Heart left ventricle (tissue), 16 donors: ENCODE measurements around the gene PPME1. TPM values are rescaled to one million over a fixed set of nuclear protein-coding genes. Genes with fewer than 3 reads are reported as not detected.

Source experiments
- ATAC-seq, 4 donors: fragments of 200-7000 bp; cut with Tn5 transposase; one replicate each; pipeline ENCODE4 v1.9.1; 2020 to 2022; ENCODE audit warnings: moderate library complexity in 4 of 4, mild to moderate bottlenecking in 3 of 4, moderate number of reproducible peaks in 1 of 4
- DNase-seq, 5 donors: peaks; one replicate each; pipeline ENCODE4 v3.0.0-alpha.2; 2020
- H3K27ac ChIP-seq, 12 donors: fragments of 200-600 bp; sonication (generic) in 4 of 12; one replicate each; pipeline versions ENCODE4 v1.5.0 to v1.8.0; 2016 to 2022; ENCODE audit warnings: mild to moderate bottlenecking in 2 of 12
- H3K27me3 ChIP-seq, 9 donors: fragments of 200-600 bp; sonication (generic) in 2 of 9; one replicate each; pipeline versions ENCODE4 v1.5.1 to v1.8.0; 2016 to 2022; ENCODE audit warnings: mild to moderate bottlenecking in 3 of 9
- H3K36me3 ChIP-seq, 9 donors: fragments of 200-600 bp; sonication (generic) in 2 of 9; one replicate each; pipeline versions ENCODE4 v1.5.0 to v1.8.0; 2018 to 2022; ENCODE audit warnings: mild to moderate bottlenecking in 2 of 9
- H3K4me1 ChIP-seq, 12 donors: fragments of 200-600 bp; sonication (generic) in 4 of 12; one replicate each; pipeline versions ENCODE4 v1.5.0 to v1.8.0; 2016 to 2022; ENCODE audit warnings: mild to moderate bottlenecking in 3 of 12
- H3K4me3 ChIP-seq, 12 donors: fragments of 200-600 bp; sonication (generic) in 4 of 12; one replicate each; pipeline versions ENCODE4 v1.5.0 to v1.8.0; 2017 to 2022; ENCODE audit warnings: mild to moderate bottlenecking in 9 of 12, moderate library complexity in 4 of 12
- H3K9me3 ChIP-seq, 12 donors: fragments of 200-600 bp; sonication (generic) in 4 of 12; one replicate each; pipeline versions ENCODE4 v1.5.0 to v1.8.0; 2016 to 2022; ENCODE audit warnings: mild to moderate bottlenecking in 1 of 12
- POLR2A ChIP-seq, 2 donors: fragments of 450-650 bp; IDR thresholded peaks; one replicate each; pipeline ENCODE4 v1.6.1; 2017; ENCODE audit warnings: antibody characterized with exemption in 2 of 2, mild to moderate bottlenecking in 2 of 2, moderate library complexity in 2 of 2
- WGBS, 4 donors: extraction: QIAGEN DNeasy Blood & Tissue Kit in 2 of 4; methylation state at CpG; one replicate each; pipeline versions ENCODE4 v1.1.5 to v1.1.7; 2013 to 2018; 5-methylcytosine and 5-hydroxymethylcytosine counted together
- intact Hi-C, 10 donors: fragments of 100-400 bp; cut with DNase I; formaldehyde crosslinking; loops; one replicate each; pipeline versions ENCODE4 v1.11.1 to v1.14.2; 2022
- polyA plus RNA-seq, 2 donors: library from polyadenylated mRNA; stranded (reverse); fragments of 200-250 nt; gene quantifications; one replicate each; pipeline ENCODE4 v1.2.3, GENCODE V29; 2013
- total RNA-seq, 9 donors: library from RNA; depleted of rRNA in 2 of 9; stranded (reverse); fragments of >200 nt in 2 of 9; fragmentation: NEBNext Ultra II Directional in 3 of 9; extraction: Animal tissue kit (Norgen Biotek cat#: 25700) in 3 of 9; gene quantifications; one replicate each; pipeline versions ENCODE4 v1.1.0 to v1.2.4, GENCODE V29; 2016 to 2023
- TF ChIP-seq, protein P1 (sequence below), 12 donors: fragments of 200-600 bp; sonication (generic) in 4 of 12; IDR thresholded peaks; one replicate each; pipeline versions ENCODE4 v1.5.0 to v1.8.0; 2018 to 2022; ENCODE audit warnings: antibody characterized with exemption in 12 of 12, mild to moderate bottlenecking in 5 of 12
- donor health status: ischemic (EF 13 %, LVEDD 7.1; RV severe dilation, severe dysfunction).
- donor health status: healthy with polysubstance abuse.
- donor health status: DM: no; HTN: yes; CAD: no.
- donor health status: DM: no; HTN: no; CAD: no.
- donor health status: ischemic (EF 25% LVEDD 6.9; RV normal size, moderate dysfunction).
- donor health status: ischemic (EF 25% LVEDD 5.7; RV mildly dilated, moderate dysfunction).
- donor health status: healthy.
- donor health status: DM: yes; HTN: yes; CAD: no.
- donor health status: ischemic (EF 35%, LVEDD 5.7; RV mildly dilated, moderate dysfunction).
- donor health status: nonischemic (EF 11% LVEDD 7.7; RV severe dilation, severe dysfunction).
- donor health status: DM: yes; HTN: yes; CAD: no.
- donor health status: PGD.
- donor health status: ischemic (EF 29% LVEDD 5.4; RV normal size, mild dysfunction).
- donor health status: nonischemic (EF 23%, LVEDD 6.1; RV moderate dilation, normal function).

Gene PPME1
- total and polyA plus RNA-seq, 11 donors, result 21.3 to 40.5 (median 28.5) TPM

DNA sequence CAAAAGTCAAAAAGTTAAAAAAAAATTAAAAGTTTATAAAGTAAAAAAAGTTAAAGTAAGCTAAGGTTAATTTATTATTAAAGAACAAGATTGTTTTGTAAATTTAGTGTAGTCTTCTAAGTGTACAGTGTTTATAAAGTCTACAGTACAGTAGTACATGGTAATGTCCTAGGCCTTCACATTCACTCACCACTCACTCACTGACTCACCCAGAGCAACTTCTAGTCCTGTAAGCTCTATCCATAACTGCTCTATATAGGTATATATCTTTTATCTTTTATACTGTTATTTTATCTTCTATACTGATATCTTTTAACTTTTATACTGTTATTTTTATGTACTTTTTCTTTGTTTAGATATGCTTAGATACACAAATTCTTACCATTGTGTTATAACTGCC, 11.4 kb upstream of the PPME1 start:
- no peak for ATAC-seq
- intact Hi-C loops, result loop anchor here in 1 of 10 donors (10.0 kb wide), 1 partner anchor 1355 kb away; no protein-coding TSS in a partner anchor
- H3K4me3 ChIP-seq, result no peak overlapping the region
- no peak overlapping the region for H3K27ac ChIP-seq
- peaks cover 0 to 16% (median 5%) of the 10 kb centered on the region in 12 donors for H3K4me1 ChIP-seq
- peaks cover 0 to 55% (median 24%) of the 10 kb centered on the region in 9 donors for H3K36me3 ChIP-seq
- H3K27me3 ChIP-seq, result no peaks in the 10 kb centered on the region
- DNase-seq, result no peak
- H3K9me3 ChIP-seq, result no peaks in the 10 kb centered on the region
- TF ChIP-seq, protein P1, sequence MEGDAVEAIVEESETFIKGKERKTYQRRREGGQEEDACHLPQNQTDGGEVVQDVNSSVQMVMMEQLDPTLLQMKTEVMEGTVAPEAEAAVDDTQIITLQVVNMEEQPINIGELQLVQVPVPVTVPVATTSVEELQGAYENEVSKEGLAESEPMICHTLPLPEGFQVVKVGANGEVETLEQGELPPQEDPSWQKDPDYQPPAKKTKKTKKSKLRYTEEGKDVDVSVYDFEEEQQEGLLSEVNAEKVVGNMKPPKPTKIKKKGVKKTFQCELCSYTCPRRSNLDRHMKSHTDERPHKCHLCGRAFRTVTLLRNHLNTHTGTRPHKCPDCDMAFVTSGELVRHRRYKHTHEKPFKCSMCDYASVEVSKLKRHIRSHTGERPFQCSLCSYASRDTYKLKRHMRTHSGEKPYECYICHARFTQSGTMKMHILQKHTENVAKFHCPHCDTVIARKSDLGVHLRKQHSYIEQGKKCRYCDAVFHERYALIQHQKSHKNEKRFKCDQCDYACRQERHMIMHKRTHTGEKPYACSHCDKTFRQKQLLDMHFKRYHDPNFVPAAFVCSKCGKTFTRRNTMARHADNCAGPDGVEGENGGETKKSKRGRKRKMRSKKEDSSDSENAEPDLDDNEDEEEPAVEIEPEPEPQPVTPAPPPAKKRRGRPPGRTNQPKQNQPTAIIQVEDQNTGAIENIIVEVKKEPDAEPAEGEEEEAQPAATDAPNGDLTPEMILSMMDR (IDR thresholded peaks at IDR 0.05), result no peak
- TF ChIP-seq POLR2A (IDR thresholded peaks at IDR 0.05), result no peak

- H3K27ac ChIP-seq, result no peak overlapping the region
- H3K4me3 ChIP-seq, result no peak overlapping the region
- no peaks in the 10 kb centered on the region for H3K27me3 ChIP-seq
- peaks cover 0 to 83% (median 56%) of the 10 kb centered on the region in 9 donors for H3K36me3 ChIP-seq
- ATAC-seq (no peak), DNase-seq (no peak)
- WGBS, 4 donors, result 88 to 91% (median 89%) methylated on average over 2 of the region's 2 CpGs
- peaks cover 0 to 9% (median 1%) of the 10 kb centered on the region in 12 donors for H3K4me1 ChIP-seq
- intact Hi-C loops, result no loop called here
- H3K9me3 ChIP-seq, result no peaks in the 10 kb centered on the region
- TF ChIP-seq POLR2A (IDR thresholded peaks at IDR 0.05), result no peak
- TF ChIP-seq, protein P1 (IDR thresholded peaks at IDR 0.05), result no peak
These were observed 8.2 kb upstream of the PPME1 start for GRCh38 chr11:74162681-74163467.

DNA sequence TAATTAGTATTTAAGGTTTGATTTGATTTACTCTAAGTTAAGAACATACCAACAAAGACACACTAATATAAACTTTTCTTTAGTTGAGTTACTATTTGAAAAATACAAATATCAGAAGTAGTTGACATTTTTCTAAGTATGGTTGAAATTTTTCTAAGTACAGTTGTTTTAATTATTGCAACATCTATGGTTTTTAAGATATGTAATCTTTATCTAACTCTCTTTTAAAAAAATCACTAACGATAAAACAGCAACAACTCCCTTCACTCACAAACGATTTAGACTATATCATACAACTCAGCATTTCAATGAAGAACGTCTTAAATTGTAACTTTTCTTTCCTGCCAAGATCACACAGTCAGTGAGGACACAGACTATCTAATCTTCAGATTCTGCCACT, 2.3 kb upstream of the PPME1 start:
- Histone ChIP-seq H3K9me3 (no peaks in the 10 kb centered on the region), H3K27me3 (no peaks in the 10 kb centered on the region), H3K36me3 (peaks cover 0 to 48% (median 43%) of the 10 kb centered on the region in 9 donors), H3K4me1 (peaks cover 4 to 36% (median 28%) of the 10 kb centered on the region in 12 donors), H3K4me3 (no peak overlapping the region), H3K27ac (no peak overlapping the region)
- ATAC-seq, result no peak
- 51 to 55% (median 52%) methylated on average over 3 of the region's 3 CpGs for WGBS, 4 donors
- intact Hi-C loops, result no loop called here
- DNase-seq, result no peak
- TF ChIP-seq, protein P1 (IDR thresholded peaks at IDR 0.05), result no peak
- no peak for TF ChIP-seq POLR2A (IDR thresholded peaks at IDR 0.05)

- Histone ChIP-seq H3K27me3 (no peaks in the 10 kb centered on the region), H3K4me1 (peaks cover 4 to 41% (median 29%) of the 10 kb centered on the region in 12 donors), H3K27ac (peak overlapping the region; percentile 24 to 92 (median 88)), H3K4me3 (peak overlapping the region; percentile 46 to 87 (median 77)), H3K36me3 (peaks cover 0 to 37% (median 33%) of the 10 kb centered on the region in 9 donors), H3K9me3 (no peaks in the 10 kb centered on the region)
- no peak for ATAC-seq
- no peak for DNase-seq
- intact Hi-C loops, result loop anchor here in 2 of 10 donors (5.0 to 10.0 kb wide), 2 partner anchors 185 to 188 kb away; partner anchors contain the start of gene UCP2 (in 2 of the 2)
- TF ChIP-seq POLR2A (IDR thresholded peaks at IDR 0.05), result no peak
- TF ChIP-seq, protein P1 (IDR thresholded peaks at IDR 0.05), result no peak
- WGBS, 4 donors, result 7 to 10% (median 7%) methylated on average over 9 of the region's 9 CpGs
These were observed 1.2 kb upstream of the PPME1 start for GRCh38 chr11:74169738-74170458.
